HepG2 (cell line): ENCODE results near the gene PTPRM. TPM values are rescaled to one million over a fixed set of nuclear protein-coding genes. Genes with fewer than 3 reads are reported as not detected.

ENCODE experiments used
- CREBL2 ChIP-seq: sonication (generic); formaldehyde crosslinking; IDR thresholded peaks from 2 replicates; pipeline ENCODE4 v1.8.1; 2023; ENCODE audit warnings: missing genetic modification reagents, mild to moderate bottlenecking, borderline replicate concordance
- DRAP1 ChIP-seq: IDR thresholded peaks from 2 replicates; pipeline ENCODE4 v1.6.1; 2016; ENCODE audit warnings: missing genetic modification reagents, missing compliant biosample characterization
- EED ChIP-seq: sonication (generic); formaldehyde crosslinking; IDR thresholded peaks from 2 replicates; pipeline ENCODE4 v1.5.0; 2020; ENCODE audit warnings: mild to moderate bottlenecking, missing genetic modification reagents
- HMGXB4 ChIP-seq, 2 experiments: sonication (generic) in 1 of 2; formaldehyde crosslinking in 1 of 2; IDR thresholded peaks; 2 replicates each; pipeline versions ENCODE4 v1.4.0 to v1.6.1; 2018 to 2020; ENCODE audit warnings: missing genetic modification reagents in 2 of 2, borderline replicate concordance in 1 of 2, low read depth in 1 of 2, mild to moderate bottlenecking in 1 of 2, missing biosample characterization in 1 of 2
- HOXD1 ChIP-seq: sonication (generic); formaldehyde crosslinking; IDR thresholded peaks from 2 replicates; pipeline ENCODE4 v1.5.0; 2020; ENCODE audit warnings: missing genetic modification reagents
- NR2F1 ChIP-seq, 2 experiments: fragments of 450-650 bp in 1 of 2; formaldehyde crosslinking in 1 of 2; IDR thresholded peaks; 2 replicates each; pipeline versions ENCODE4 v1.5.0 to v1.6.1; 2016 to 2020; ENCODE audit warnings: mild to moderate bottlenecking in 1 of 2, missing compliant biosample characterization in 1 of 2, missing genetic modification reagents in 1 of 2, moderate library complexity in 1 of 2
- PRPF4 ChIP-seq: fragments of 200-400 bp; formaldehyde crosslinking; IDR thresholded peaks from 2 replicates; pipeline ENCODE4 v1.6.1; 2016; ENCODE audit warnings: low read length, low read depth; ENCODE audit not compliant: poor library complexity, severe bottlenecking
- SNAPC5 ChIP-seq: sonication (generic); formaldehyde crosslinking; IDR thresholded peaks from 2 replicates; pipeline ENCODE4 v1.8.1; 2023; ENCODE audit warnings: mild to moderate bottlenecking, missing genetic modification reagents, borderline replicate concordance
- TARDBP ChIP-seq: sonication (generic); formaldehyde crosslinking; IDR thresholded peaks from 2 replicates; pipeline ENCODE4 v1.8.0; 2022; ENCODE audit warnings: mild to moderate bottlenecking, missing genetic modification reagents
- TEAD2 ChIP-seq: sonication (generic); formaldehyde crosslinking; IDR thresholded peaks from 2 replicates; pipeline ENCODE4 v1.9.0; 2021; ENCODE audit warnings: missing genetic modification reagents
- TSC22D2 ChIP-seq: sonication (generic); formaldehyde crosslinking; IDR thresholded peaks from 2 replicates; pipeline ENCODE4 v1.5.1; 2020; ENCODE audit warnings: missing genetic modification reagents, mild to moderate bottlenecking, borderline replicate concordance
- ZBTB10 ChIP-seq: sonication (generic); formaldehyde crosslinking; IDR thresholded peaks from 2 replicates; pipeline ENCODE4 v1.4.0; 2020; ENCODE audit warnings: missing genetic modification reagents, borderline replicate concordance
- ZBTB37 ChIP-seq: sonication (generic); formaldehyde crosslinking; IDR thresholded peaks from 2 replicates; pipeline ENCODE4 v1.4.0; 2020; ENCODE audit warnings: mild to moderate bottlenecking, missing genetic modification reagents
- ZFY ChIP-seq: sonication (generic); formaldehyde crosslinking; IDR thresholded peaks from 2 replicates; pipeline ENCODE4 v1.4.0; 2020; ENCODE audit warnings: missing genetic modification reagents
- ZNF335 ChIP-seq: sonication (generic); formaldehyde crosslinking; IDR thresholded peaks from 2 replicates; pipeline ENCODE4 v1.4.0; 2020; ENCODE audit warnings: missing genetic modification reagents
- ZNF44 ChIP-seq: sonication (generic); formaldehyde crosslinking; IDR thresholded peaks from 2 replicates; pipeline ENCODE4 v1.5.1; 2020; ENCODE audit warnings: mild to moderate bottlenecking, missing genetic modification reagents
- ZNF609 ChIP-seq: sonication (generic); formaldehyde crosslinking; IDR thresholded peaks from 2 replicates; pipeline ENCODE4 v1.4.0; 2020; ENCODE audit warnings: mild to moderate bottlenecking, missing genetic modification reagents, borderline replicate concordance
- polyA plus RNA-seq, 8 experiments: library from polyadenylated mRNA; depleted of rRNA in 3 of 8; stranded (reverse) in 7 of 8; unstranded in 1 of 8; fragments of >200 nt; fragmentation: Illumina TruSeq in 4 of 8; extraction: Trizol in 4 of 8; gene quantifications; 2 replicates each; pipeline versions ENCODE4 v1.2.1 to v1.2.3, GENCODE V29; 2011 to 2016; ENCODE audit warnings: low read depth in 4 of 8, missing spikeins in 1 of 8, mixed read lengths in 1 of 8; ENCODE audit not compliant: insufficient read depth in 1 of 8
- total RNA-seq, 5 experiments: library from RNA; depleted of rRNA; stranded (reverse); fragments of >200 nt; fragmentation: Illumina TruSeq; extraction: Trizol; gene quantifications; 2 replicates each; pipeline ENCODE4 v1.2.3, GENCODE V29; 2016; ENCODE audit warnings: low read depth in 1 of 5

PTPRM gene
- total and polyA plus RNA-seq, 2 of the 13 experiments (the other 11 are each of a cell fraction or from before 2014, with no cell fraction given): 12.6 to 108 TPM

GRCh38 chr18:7754725-7755181, 187.6 kb downstream of the PTPRM start (continued):
- TF ChIP-seq ZBTB37 (0 out of 2 replicates have a peak, but pooled peaks have one; percentile 37), HOXD1 (CRISPR knock-in tag) (0 out of 2 replicates have a peak, but pooled peaks have one; percentile 22), ZBTB10 (CRISPR knock-in tag) (no peak), PRPF4 (no peak), DRAP1 (peak; percentile 71), ZNF609 (CRISPR knock-in tag) (peak; percentile 66), ZNF335 (no peak), SNAPC5 (CRISPR knock-in tag) (no peak), TSC22D2 (CRISPR knock-in tag) (no peak), EED (CRISPR knock-in tag) (no peak), NR2F1 (CRISPR knock-in tag; IDR thresholded peaks at IDR 0.05) (0 out of 4 replicates have a peak, but pooled peaks of 1 of the 2 experiments have one; percentile 5), ZFY (CRISPR knock-in tag) (peak; percentile 31; the same call in 1 of the 2 replicates), ZNF44 (CRISPR knock-in tag) (no peak), TARDBP (CRISPR knock-in tag) (peak; percentile 42; the same call in 1 of the 2 replicates), CREBL2 (CRISPR knock-in tag) (no peak), TEAD2 (CRISPR knock-in tag) (no peak), HMGXB4 (CRISPR knock-in tag; IDR thresholded peaks at IDR 0.05; ENCODE audit: borderline replicate concordance in 1 of 2, low read depth in 1 of 2) (peak in 1 of 2 experiments; percentile 17; a peak in 2 of 4 replicates)
